ENCODE data around the gene ARHGAP28. TPM values are rescaled to one million over a fixed set of nuclear protein-coding genes. Genes with fewer than 3 reads are reported as not detected.

The ARHGAP28 gene
- total and polyA plus RNA-seq, 3 donors from 2014 or later: 45.5 to 161 (median 76.8) TPM

DNA sequence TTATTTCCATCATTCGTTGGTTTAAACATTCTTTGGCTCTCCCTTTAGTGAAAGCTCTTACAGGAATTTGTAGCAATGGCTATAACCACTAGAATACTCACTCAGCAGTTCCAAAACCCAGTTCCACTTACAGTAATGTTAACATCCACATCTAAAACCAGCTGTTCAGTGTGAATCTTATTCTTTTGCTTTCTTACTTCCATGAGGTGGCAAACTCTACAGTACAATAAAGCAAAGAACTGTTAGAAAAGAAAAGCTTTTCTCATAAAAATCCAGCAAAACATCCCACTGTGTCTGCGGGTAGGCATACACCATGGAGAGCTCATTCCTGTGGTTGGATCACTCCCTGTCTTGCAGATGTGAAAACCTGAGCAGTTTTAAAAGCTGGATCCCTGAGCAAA is 147.1 kb downstream of the ARHGAP28 start:
- H3K9me3 ChIP-seq: no peaks in the 10 kb centered on the region
- no peak overlapping the region for H3K27ac ChIP-seq
- intact Hi-C loops (cut with DNase I; ENCODE audit: low total_unique reads): no loop called here
- H3K27me3 ChIP-seq: no peaks in the 10 kb centered on the region
- no peak for TF ChIP-seq POLR2A (IDR thresholded peaks at IDR 0.05)
- TF ChIP-seq CTCF (IDR thresholded peaks at IDR 0.05): no peak
- H3K4me1 ChIP-seq: peaks cover 16% of the 10 kb centered on the region
- 64 to 71% methylated on average over 2 of the region's 2 CpGs for WGBS, 2 donors
- DNase-seq: no peak
- H3K36me3 ChIP-seq (ENCODE audit: low read depth, missing control alignments): no peaks in the 10 kb centered on the region
- no peak overlapping the region for H3K4me3 ChIP-seq

DNA sequence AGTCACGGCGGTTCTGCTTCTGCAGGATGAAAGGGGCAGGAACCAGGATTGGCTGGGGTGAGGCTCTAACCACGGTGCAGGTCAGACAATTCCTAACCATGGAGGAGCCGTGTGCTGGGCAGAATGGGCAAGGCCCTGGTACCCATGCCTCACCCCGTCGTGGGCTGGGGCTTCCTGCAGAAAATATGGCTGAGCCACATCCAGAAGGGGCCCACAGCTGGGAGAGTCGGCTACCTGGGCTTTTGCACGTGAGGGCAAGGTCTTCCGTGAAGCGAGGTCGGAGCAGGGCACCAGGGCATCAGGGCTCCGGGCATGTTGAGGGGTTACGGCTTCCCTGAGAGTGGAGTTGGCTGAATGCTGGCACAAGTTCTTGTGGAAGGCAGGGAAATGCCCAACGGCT is 147.8 kb downstream of the ARHGAP28 start:
- no peaks in the 10 kb centered on the region for H3K36me3 ChIP-seq (ENCODE audit: low read depth, missing control alignments)
- no peak overlapping the region for H3K27ac ChIP-seq
- intact Hi-C loops (cut with DNase I; ENCODE audit: low total_unique reads): no loop called here

GRCh38 chr18:6878556-6879297 is 149.2 kb downstream of the ARHGAP28 start:
- H3K27ac ChIP-seq: peak overlapping the region in 1 of 2 donors; percentile 9
- intact Hi-C loops (cut with DNase I; ENCODE audit: low total_unique reads): no loop called here
- WGBS, 2 donors: 52 to 60% methylated on average over 11 of the region's 11 CpGs

More for the DNA sequence above, 147.8 kb downstream of the ARHGAP28 start:
- H3K4me3 ChIP-seq: no peak overlapping the region
- no peak for DNase-seq
- peaks cover 16% of the 10 kb centered on the region for H3K4me1 ChIP-seq
- no peak for TF ChIP-seq CTCF (IDR thresholded peaks at IDR 0.05)
- no peak for TF ChIP-seq POLR2A (IDR thresholded peaks at IDR 0.05)
- H3K27me3 ChIP-seq: no peaks in the 10 kb centered on the region
- H3K9me3 ChIP-seq: no peaks in the 10 kb centered on the region
- 76 to 92% methylated on average over 14 of the region's 14 CpGs for WGBS, 2 donors

GRCh38 chr18:6879508-6880195 is 150.1 kb downstream of the ARHGAP28 start:
- Histone ChIP-seq H3K36me3 (ENCODE audit: low read depth, missing control alignments) (no peaks in the 10 kb centered on the region), H3K4me3 (no peak overlapping the region), H3K27ac (peak overlapping the region in 1 of 2 donors; percentile 9), H3K4me1 (peaks cover 20% of the 10 kb centered on the region), H3K27me3 (no peaks in the 10 kb centered on the region), H3K9me3 (no peaks in the 10 kb centered on the region)
- no peak for TF ChIP-seq CTCF (IDR thresholded peaks at IDR 0.05)
- no peak for TF ChIP-seq POLR2A (IDR thresholded peaks at IDR 0.05)
- intact Hi-C loops (cut with DNase I; ENCODE audit: low total_unique reads): loop anchor here (10.0 kb wide), 2 partner anchors 145 to 335 kb away; no protein-coding TSS in a partner anchor
- DNase-seq: no peak
- WGBS, 2 donors: 87 to 88% methylated on average over 14 of the region's 14 CpGs

More at GRCh38 chr18:6878556-6879297, 149.2 kb downstream of the ARHGAP28 start:
- Histone ChIP-seq H3K9me3 (no peaks in the 10 kb centered on the region), H3K4me1 (peaks cover 16% of the 10 kb centered on the region), H3K4me3 (no peak overlapping the region), H3K36me3 (ENCODE audit: low read depth, missing control alignments) (no peaks in the 10 kb centered on the region), H3K27me3 (no peaks in the 10 kb centered on the region)
- peak; percentile 66 for DNase-seq
- TF ChIP-seq CTCF (IDR thresholded peaks at IDR 0.05) (no peak), POLR2A (IDR thresholded peaks at IDR 0.05) (no peak)
